Mesothelial cell of epicardium (in vitro differentiated cells): ENCODE results near the gene PARN. TPM values are rescaled to one million over a fixed set of nuclear protein-coding genes. Genes with fewer than 3 reads are reported as not detected.
"Not testable (repeated sequence)": the region's sequence is repeated elsewhere in the genome, so short reads cannot be mapped to it uniquely, and the experiment has no call there.

Experiments used
- DNase-seq, 2 experiments: peaks; one replicate each; pipeline ENCODE4 v3.0.0; 2021; ENCODE audit warnings: low spot score in 2 of 2; ENCODE audit not compliant: unreplicated experiment in 2 of 2
- H3K27ac Mint-ChIP-seq: 2 replicates; pipeline ENCODE4 v1.8.0; 2021; ENCODE audit warnings: mixed read lengths
- H3K27me3 Mint-ChIP-seq: 2 replicates; pipeline ENCODE4 v1.8.0; 2021; ENCODE audit warnings: low read depth, mixed read lengths
- H3K36me3 Mint-ChIP-seq: 2 replicates; pipeline ENCODE4 v1.8.0; 2021; ENCODE audit warnings: mixed read lengths
- H3K4me1 Mint-ChIP-seq: 2 replicates; pipeline ENCODE4 v1.8.0; 2021; ENCODE audit warnings: mixed read lengths
- H3K4me3 Mint-ChIP-seq: 2 replicates; pipeline ENCODE4 v1.8.0; 2021; ENCODE audit warnings: mild to moderate bottlenecking, moderate library complexity, mixed read lengths
- H3K9me3 Mint-ChIP-seq: 2 replicates; pipeline ENCODE4 v1.8.0; 2021; ENCODE audit warnings: mixed read lengths
- CTCF ChIP-seq: fragments of 200-600 bp; sonication (generic); IDR thresholded peaks from one replicate; pipeline ENCODE4 v1.5.0; 2021; ENCODE audit warnings: antibody characterized with exemption; ENCODE audit not compliant: unreplicated experiment
- total RNA-seq: library from RNA; stranded (reverse); gene quantifications from 3 replicates; pipeline ENCODE4 v1.2.1, GENCODE V29; 2021

PARN gene
- total RNA-seq, 1 donor from 2014 or later: 35.6 TPM

GRCh38 chr16:14576069-14576468, 54.0 kb downstream of the PARN start:
- peaks cover 18% of the 10 kb centered on the region for H3K9me3 Mint-ChIP-seq
- no peak overlapping the region for H3K27ac Mint-ChIP-seq
- no peaks in the 10 kb centered on the region for H3K4me1 Mint-ChIP-seq
- peaks cover 55% of the 10 kb centered on the region for H3K36me3 Mint-ChIP-seq
- DNase-seq: no peak
- no peak overlapping the region for H3K4me3 Mint-ChIP-seq
- H3K27me3 Mint-ChIP-seq: no peaks in the 10 kb centered on the region
- no peak for TF ChIP-seq CTCF

- H3K36me3 Mint-ChIP-seq: peaks cover 47% of the 10 kb centered on the region
- H3K4me3 Mint-ChIP-seq, H3K27ac Mint-ChIP-seq, H3K4me1 Mint-ChIP-seq, DNase-seq, H3K27me3 Mint-ChIP-seq: not testable (repeated sequence)
- peaks cover 18% of the 10 kb centered on the region for H3K9me3 Mint-ChIP-seq
Measured at GRCh38 chr16:14574698-14575415, 55.2 kb downstream of the PARN start.

GRCh38 chr16:14572535-14572934, 57.5 kb downstream of the PARN start:
- DNase-seq: no peak
- H3K27me3 Mint-ChIP-seq: no peaks in the 10 kb centered on the region
- no peak overlapping the region for H3K27ac Mint-ChIP-seq
- no peak for TF ChIP-seq CTCF
- H3K4me1 Mint-ChIP-seq: no peaks in the 10 kb centered on the region
- H3K9me3 Mint-ChIP-seq: peaks cover 18% of the 10 kb centered on the region
- H3K4me3 Mint-ChIP-seq: no peak overlapping the region
- peaks cover 48% of the 10 kb centered on the region for H3K36me3 Mint-ChIP-seq

- Mint-ChIP-seq H3K27me3 (no peaks in the 10 kb centered on the region), H3K9me3 (peaks cover 6% of the 10 kb centered on the region)
Measured at GRCh38 chr16:14569213-14569612, 60.8 kb downstream of the PARN start.

GRCh38 chr16:14566599-14566998, 63.5 kb downstream of the PARN start:
- no peak for DNase-seq
- Mint-ChIP-seq H3K4me1 (peaks cover 12% of the 10 kb centered on the region), H3K27ac (no peak overlapping the region), H3K4me3 (no peak overlapping the region), H3K27me3 (no peaks in the 10 kb centered on the region), H3K9me3 (no peaks in the 10 kb centered on the region), H3K36me3 (peaks cover 7% of the 10 kb centered on the region)
- no peak for TF ChIP-seq CTCF

More at GRCh38 chr16:14569213-14569612, 60.8 kb downstream of the PARN start:
- peaks cover 11% of the 10 kb centered on the region for H3K4me1 Mint-ChIP-seq
- peaks cover 19% of the 10 kb centered on the region for H3K36me3 Mint-ChIP-seq
- DNase-seq: no peak
- TF ChIP-seq CTCF: no peak
- no peak overlapping the region for H3K4me3 Mint-ChIP-seq
- H3K27ac Mint-ChIP-seq: no peak overlapping the region

GRCh38 chr16:14565688-14566025, 64.4 kb downstream of the PARN start:
- no peak overlapping the region for H3K27ac Mint-ChIP-seq
- peaks cover 7% of the 10 kb centered on the region for H3K36me3 Mint-ChIP-seq
- DNase-seq: no peak
- H3K9me3 Mint-ChIP-seq: no peaks in the 10 kb centered on the region
- H3K27me3 Mint-ChIP-seq: no peaks in the 10 kb centered on the region
- no peak for TF ChIP-seq CTCF
- no peak overlapping the region for H3K4me3 Mint-ChIP-seq
- H3K4me1 Mint-ChIP-seq: peaks cover 12% of the 10 kb centered on the region
